Left ventricle myocardium inferior (tissue), 1 donor: Measurements from ENCODE around the gene DDR1. TPM values are rescaled to one million over a fixed set of nuclear protein-coding genes. Genes with fewer than 3 reads are reported as not detected.
A peak's percentile ranks its signal among the peaks of the same experiment; 100 is the strongest.

Experiments
- DNase-seq: peaks from one replicate; pipeline ENCODE4 v3.0.0-alpha.2; 2020
- H3K27ac ChIP-seq: fragments of 200-600 bp; replicated peaks from 2 replicates; pipeline ENCODE4 v1.8.0; 2021
- H3K27me3 ChIP-seq: fragments of 200-600 bp; 2 replicates; pipeline ENCODE4 v1.8.0; 2021; ENCODE audit warnings: low read depth
- H3K36me3 ChIP-seq: fragments of 200-600 bp; 2 replicates; pipeline ENCODE4 v1.8.0; 2021
- H3K4me1 ChIP-seq: fragments of 200-600 bp; 2 replicates; pipeline ENCODE4 v1.8.0; 2021
- H3K4me3 ChIP-seq: fragments of 200-600 bp; 2 replicates; pipeline ENCODE4 v1.8.0; 2021; ENCODE audit warnings: mild to moderate bottlenecking, moderate library complexity
- H3K9me3 ChIP-seq: fragments of 200-600 bp; replicated peaks from 2 replicates; pipeline ENCODE4 v1.8.0; 2021
- CTCF ChIP-seq: fragments of 200-600 bp; IDR thresholded peaks from 2 replicates; pipeline ENCODE4 v1.8.0; 2021; ENCODE audit warnings: antibody characterized with exemption, mild to moderate bottlenecking, borderline replicate concordance
- intact Hi-C: fragments of 100-400 bp; cut with micrococcal nuclease; formaldehyde crosslinking; loops from one replicate; pipeline ENCODE4 v1.11.0; 2022
- total RNA-seq: library from RNA; stranded (reverse); fragmentation: NEBNext Ultra II Directional; extraction: Animal tissue kit (Norgen Biotek cat#: 25700); gene quantifications from one replicate; pipeline ENCODE4 v1.2.1, GENCODE V29; 2021
- donor health status: DM: no; HTN: yes; CAD: no; lungs with severe emphysema.

The DDR1 gene
- total RNA-seq, 1 donor from 2014 or later: 28.2 TPM

GRCh38 chr6:30875244-30876038 lies 8.9 kb upstream of the DDR1 start:
- H3K4me1 ChIP-seq: peaks cover 17% of the 10 kb centered on the region
- no peak overlapping the region for H3K27ac ChIP-seq
- no peak for DNase-seq
- H3K36me3 ChIP-seq: no peaks in the 10 kb centered on the region
- no peak for TF ChIP-seq CTCF
- H3K9me3 ChIP-seq: peaks cover 17% of the 10 kb centered on the region
- no peak overlapping the region for H3K4me3 ChIP-seq
- intact Hi-C loops: loop anchor here (5.0 kb wide), 1 partner anchor 48 kb away; no protein-coding TSS in a partner anchor
- no peaks in the 10 kb centered on the region for H3K27me3 ChIP-seq

GRCh38 chr6:30876039-30876730 lies 8.1 kb upstream of the DDR1 start:
- intact Hi-C loops: loop anchor here (5.0 kb wide), 1 partner anchor 49 kb away; no protein-coding TSS in a partner anchor
- TF ChIP-seq CTCF: no peak
- H3K4me3 ChIP-seq: no peak overlapping the region
- no peaks in the 10 kb centered on the region for H3K36me3 ChIP-seq
- no peak overlapping the region for H3K27ac ChIP-seq
- no peak for DNase-seq
- H3K9me3 ChIP-seq: peaks cover 10% of the 10 kb centered on the region
- no peaks in the 10 kb centered on the region for H3K27me3 ChIP-seq
- peaks cover 17% of the 10 kb centered on the region for H3K4me1 ChIP-seq

- DNase-seq: peak; percentile 90
- Histone ChIP-seq H3K4me3 (peak overlapping the region; percentile 59), H3K4me1 (peaks cover 28% of the 10 kb centered on the region), H3K36me3 (no peaks in the 10 kb centered on the region), H3K27me3 (no peaks in the 10 kb centered on the region), H3K9me3 (no peaks in the 10 kb centered on the region), H3K27ac (peak overlapping the region; percentile 79)
- intact Hi-C loops: loop anchor here (5.0 kb wide), 1 partner anchor 50 kb away; no protein-coding TSS in a partner anchor
- TF ChIP-seq CTCF: peak; percentile 91
These were observed 6.7 kb upstream of the DDR1 start for GRCh38 chr6:30877419-30878262.

- Histone ChIP-seq H3K36me3 (no peaks in the 10 kb centered on the region), H3K27me3 (no peaks in the 10 kb centered on the region), H3K27ac (no peak overlapping the region), H3K4me3 (no peak overlapping the region), H3K9me3 (no peaks in the 10 kb centered on the region), H3K4me1 (peaks cover 48% of the 10 kb centered on the region)
- intact Hi-C loops: loop anchor here (5.0 to 10.0 kb wide), 2 partner anchors 53 to 135 kb away; partner anchors contain the start of genes FLOT1 and IER3
- DNase-seq: no peak
- no peak for TF ChIP-seq CTCF
These were observed 4.5 kb upstream of the DDR1 start for GRCh38 chr6:30879684-30880427.
